Measurements from ENCODE around the gene NFYC. TPM values are rescaled to one million over a fixed set of nuclear protein-coding genes. Genes with fewer than 3 reads are reported as not detected.

NFYC gene
- total and polyA plus RNA-seq, 2 of the 8 experiments (the other 6 are each of a cell fraction or from before 2014, with no cell fraction given), result 54.1 to 124 TPM

- no peak overlapping the region for H2BK12ac ChIP-seq (ENCODE audit: low read depth, low read length)
- peaks cover 8 to 82% of the 10 kb centered on the region in 2 experiments; a peak in 3 of 4 replicates for H3K79me2 ChIP-seq (ENCODE audit: control insufficient read depth in 1 of 2, insufficient read depth in 2 of 2, low read length in 2 of 2)
- H2AFZ ChIP-seq (ENCODE audit: low read length), result no peak overlapping the region
- no peak overlapping the region for H3K23ac ChIP-seq (ENCODE audit: insufficient read length)
- H3K36me3 ChIP-seq (ENCODE audit: control insufficient read depth in 2 of 4, insufficient read depth in 4 of 4, low read length in 3 of 4), result peaks cover 0 to 8% (median 0%) of the 10 kb centered on the region in 4 experiments; a peak in 3 of 8 replicates
- no peak overlapping the region for H2BK20ac ChIP-seq (ENCODE audit: low read length)
- peak overlapping the region in 2 of 4 experiments; percentile 5 to 49; a peak in 1 of 7 replicates for H3K9ac ChIP-seq (replicated peaks in 1 of 4; ENCODE audit: extremely low read depth in 1 of 4, low read depth in 3 of 4, low read length in 3 of 4)
- peaks cover 2% of the 10 kb centered on the region for H3K23me2 ChIP-seq (ENCODE audit: low read depth, low read length)
- H4K8ac ChIP-seq (ENCODE audit: extremely low read depth, insufficient read depth, low read length), result no peak overlapping the region
- H4K20me1 ChIP-seq (replicated peaks in 1 of 2; ENCODE audit: control insufficient read depth in 1 of 2, insufficient read depth in 2 of 2, low read length in 2 of 2), result no peaks in the 10 kb centered on the region
- peaks cover 0 to 7% (median 4%) of the 10 kb centered on the region in 4 experiments; a peak in 3 of 7 replicates for H3K4me1 ChIP-seq (replicated peaks in 1 of 4; ENCODE audit: control insufficient read depth in 3 of 4, insufficient read depth in 4 of 4, low read length in 3 of 4)
- H2BK15ac ChIP-seq (ENCODE audit: low read length), result no peak overlapping the region
- WGBS, 2 experiments (ENCODE audit: extremely low coverage in 1 of 2, insufficient coverage in 1 of 2, insufficient read length in 1 of 2, insufficient replicate concordance in 2 of 2, low coverage in 1 of 2, low lambda C conversion rate in 2 of 2, missing lambda C conversion rate in 1 of 2), result 66% methylated on average over 3 of the region's 3 CpGs; no CpG with 5 or more reads in 1 of the 2 experiments
- 0 out of 2 replicates have a peak, but pooled peaks cover 2% of the 10 kb centered on the region for H3K79me1 ChIP-seq (ENCODE audit: low read depth, low read length)
- H3K4me3 ChIP-seq (ENCODE audit: extremely low read depth in 1 of 4, insufficient read depth in 2 of 4, low read depth in 3 of 4, low read length in 4 of 4), result peak overlapping the region; percentile 11 to 77 (median 48); a peak in 5 of 8 replicates
- H4K91ac ChIP-seq (replicated peaks; ENCODE audit: insufficient read length, low read length), result no peak overlapping the region
- H3K56ac ChIP-seq (replicated peaks; ENCODE audit: insufficient read length, low read depth, low read length), result no peak overlapping the region
- no peak overlapping the region for H3K18ac ChIP-seq (ENCODE audit: extremely low read depth, low read length)
- H3K9me3 ChIP-seq (ENCODE audit: insufficient read depth in 2 of 2, low read depth in 1 of 2, low read length in 1 of 2), result no peaks in the 10 kb centered on the region
- H3K4me2 ChIP-seq (ENCODE audit: insufficient read depth in 1 of 2, low read depth in 2 of 2, low read length in 2 of 2), result peak overlapping the region; percentile 69 to 87
- ChIA-PET CTCF (ENCODE audit: partially characterized antibody) (interaction anchor here (1.4 to 2.0 kb wide), 2 partner anchors 11 to 23 kb away, joined by 4 to 5 read pairs; no protein-coding TSS in a partner anchor), POLR2A (ENCODE audit: partially characterized antibody) (interaction anchor here (0.8 to 17.0 kb wide), 9 partner anchors 7 to 62 kb away, joined by 3 to 293 read pairs (median 8); partner anchors contain the start of genes NFYC and RIMS3)
- H3K14ac ChIP-seq (ENCODE audit: insufficient read length), result no peak overlapping the region
- H2BK5ac ChIP-seq (ENCODE audit: low read depth, low read length), result no peak overlapping the region
- H2AK5ac ChIP-seq (ENCODE audit: low read depth, low read length), result no peak overlapping the region
- H3K4ac ChIP-seq (replicated peaks; ENCODE audit: insufficient read length, low read depth, low read length), result no peak overlapping the region
- DNase-seq (ENCODE audit: low read depth in 1 of 2, low spot score in 2 of 2), result no peak
- no peaks in the 10 kb centered on the region for H3K27me3 ChIP-seq (replicated peaks in 1 of 4; ENCODE audit: control insufficient read depth in 3 of 4, extremely low read depth in 1 of 4, insufficient read depth in 3 of 4, low read length in 3 of 4)
- no peak for FAIRE-seq
- H3K27ac ChIP-seq (ENCODE audit: low read depth, low read length), result no peak overlapping the region
- TF ChIP-seq CHD1 (IDR thresholded peaks at IDR 0.05; ENCODE audit: low read depth, low read length) (no peak), KDM4A (IDR thresholded peaks at IDR 0.05; ENCODE audit: low read depth, low read length, severe bottlenecking) (no peak), TCF12 (IDR thresholded peaks at IDR 0.05; ENCODE audit: low read depth, low read length) (no peak), JUN (IDR thresholded peaks at IDR 0.05; ENCODE audit: low read depth, low read length) (no peak), BRCA1 (IDR thresholded peaks at IDR 0.05; ENCODE audit: low read depth, low read length) (no peak), TAF7 (optimal IDR thresholded peaks at IDR 0.05; ENCODE audit: borderline replicate concordance, low read depth, low read length) (no peak), NANOG (IDR thresholded peaks at IDR 0.05; ENCODE audit: insufficient read depth, low read depth, low read length, poor library complexity, severe bottlenecking) (no peak)
- H4K5ac ChIP-seq (ENCODE audit: insufficient read length, low read depth, low read length), result no peak overlapping the region
- no peak overlapping the region for H2BK120ac ChIP-seq (replicated peaks; ENCODE audit: low read depth, low read length)
Observed at GRCh38 chr1:40711465-40712404, 20.2 kb downstream of the NFYC start.
